HUES48 (cell line): Measurements from ENCODE around the gene TFE3.

Source experiments
- H3K27ac ChIP-seq: one replicate; pipeline ENCODE4 v1.7.0; 2013; ENCODE audit warnings: low read depth, low read length, inconsistent platforms
- H3K27me3 ChIP-seq: 2 replicates; pipeline ENCODE4 v1.6.1; 2013; ENCODE audit warnings: mild to moderate bottlenecking, low read length; ENCODE audit not compliant: control insufficient read depth, insufficient read depth
- H3K36me3 ChIP-seq: 2 replicates; pipeline ENCODE4 v1.6.1; 2013; ENCODE audit warnings: low read length; ENCODE audit not compliant: control insufficient read depth, insufficient read depth
- H3K4me1 ChIP-seq: 2 replicates; pipeline ENCODE4 v1.6.1; 2013; ENCODE audit warnings: mild to moderate bottlenecking, low read length; ENCODE audit not compliant: control insufficient read depth, insufficient read depth
- H3K4me3 ChIP-seq: 2 replicates; pipeline ENCODE4 v1.5.1; 2013; ENCODE audit warnings: mild to moderate bottlenecking, low read depth, low read length
- H3K9ac ChIP-seq: 2 replicates; pipeline ENCODE4 v1.6.1; 2013; ENCODE audit warnings: mild to moderate bottlenecking, low read depth, low read length, moderate library complexity
- H3K9me3 ChIP-seq: 2 replicates; pipeline ENCODE4 v1.6.1; 2013; ENCODE audit warnings: low read length; ENCODE audit not compliant: control insufficient read depth, insufficient read depth

Gene TFE3

DNA sequence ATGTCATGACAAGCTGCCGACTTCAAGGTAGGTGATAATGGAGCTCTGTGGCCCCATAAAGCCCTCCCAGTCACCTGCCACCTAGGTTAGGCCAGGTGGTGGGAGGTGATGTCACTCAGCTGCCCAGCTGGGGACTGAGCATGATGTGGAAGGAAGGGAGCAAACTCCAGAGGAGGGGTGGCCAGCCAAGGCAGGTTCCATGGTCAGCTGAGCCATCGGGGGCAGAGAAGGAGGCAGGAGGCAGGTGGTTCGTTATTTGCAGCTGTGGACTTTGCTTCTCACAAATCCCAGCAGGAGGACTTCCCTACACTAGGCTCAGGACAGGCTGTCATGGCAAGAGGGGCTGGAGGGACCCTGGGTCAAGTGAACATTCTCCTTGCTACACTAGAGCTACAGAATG is 17.8 kb upstream of the TFE3 start:
- no peak overlapping the region for H3K4me3 ChIP-seq
- H3K27ac ChIP-seq, result no peak overlapping the region
- H3K27me3 ChIP-seq, result no peaks in the 10 kb centered on the region

DNA sequence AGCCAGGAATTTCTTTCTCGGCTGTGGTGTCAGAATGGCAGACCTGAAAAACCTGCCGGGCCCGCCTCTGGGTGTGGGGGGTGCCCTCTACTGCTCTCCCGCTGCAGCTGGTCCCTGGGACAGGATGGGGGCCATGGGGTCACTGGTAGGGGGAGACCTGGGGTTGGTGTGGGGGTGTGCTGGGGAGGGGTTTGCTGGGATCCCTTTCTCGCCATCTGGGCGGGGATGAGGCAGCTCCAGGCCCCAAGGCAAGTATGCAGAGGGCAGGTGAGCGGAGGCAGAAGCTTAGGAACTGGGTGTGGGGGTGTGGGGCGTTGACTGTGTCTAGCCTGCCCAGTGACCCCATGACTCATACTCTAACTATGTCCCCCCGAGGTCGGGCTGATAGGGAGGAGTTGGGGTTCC is 16.5 kb upstream of the TFE3 start:
- H3K9ac ChIP-seq, result no peak overlapping the region

More for the DNA sequence above, 17.8 kb upstream of the TFE3 start:
- H3K9me3 ChIP-seq, result peaks cover 35% of the 10 kb centered on the region
- H3K9ac ChIP-seq, result no peak overlapping the region
- no peaks in the 10 kb centered on the region for H3K4me1 ChIP-seq
- peaks cover 13% of the 10 kb centered on the region; the same call in 1 of the 2 replicates for H3K36me3 ChIP-seq

DNA sequence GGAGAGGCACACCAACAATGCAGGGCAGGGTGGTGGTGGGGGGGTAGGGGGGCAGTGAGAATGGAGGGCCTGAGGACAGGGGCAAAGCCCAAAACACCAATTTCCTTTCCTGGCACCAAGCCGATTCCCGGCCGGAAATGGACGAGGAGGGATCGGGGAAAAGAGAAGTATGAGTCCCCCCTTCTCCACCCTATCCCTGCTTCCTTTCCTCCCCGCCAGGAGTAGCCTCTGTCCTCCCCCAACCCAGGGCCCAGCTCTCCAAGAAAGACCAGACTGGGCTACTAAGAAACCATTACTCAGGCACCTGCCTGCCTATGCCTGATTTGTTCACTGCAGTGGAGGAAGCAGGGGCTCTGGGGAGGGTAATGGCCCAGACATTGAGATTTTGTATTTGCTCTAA is 16.0 kb upstream of the TFE3 start:
- H3K4me3 ChIP-seq, result peak overlapping the region; percentile 60
- H3K36me3 ChIP-seq, result peaks cover 3% of the 10 kb centered on the region; the same call in 1 of the 2 replicates
- H3K27me3 ChIP-seq, result no peaks in the 10 kb centered on the region
- H3K9ac ChIP-seq, result no peak overlapping the region; the same call in 1 of the 2 replicates
- H3K4me1 ChIP-seq, result no peaks in the 10 kb centered on the region
- peaks cover 36% of the 10 kb centered on the region for H3K9me3 ChIP-seq
- H3K27ac ChIP-seq, result peak overlapping the region; percentile 65

More for the DNA sequence above, 16.5 kb upstream of the TFE3 start:
- Histone ChIP-seq H3K36me3 (peaks cover 8% of the 10 kb centered on the region; the same call in 1 of the 2 replicates), H3K9me3 (peaks cover 39% of the 10 kb centered on the region), H3K27ac (peak overlapping the region; percentile 65), H3K4me3 (peak overlapping the region; percentile 60), H3K27me3 (no peaks in the 10 kb centered on the region), H3K4me1 (no peaks in the 10 kb centered on the region)

DNA sequence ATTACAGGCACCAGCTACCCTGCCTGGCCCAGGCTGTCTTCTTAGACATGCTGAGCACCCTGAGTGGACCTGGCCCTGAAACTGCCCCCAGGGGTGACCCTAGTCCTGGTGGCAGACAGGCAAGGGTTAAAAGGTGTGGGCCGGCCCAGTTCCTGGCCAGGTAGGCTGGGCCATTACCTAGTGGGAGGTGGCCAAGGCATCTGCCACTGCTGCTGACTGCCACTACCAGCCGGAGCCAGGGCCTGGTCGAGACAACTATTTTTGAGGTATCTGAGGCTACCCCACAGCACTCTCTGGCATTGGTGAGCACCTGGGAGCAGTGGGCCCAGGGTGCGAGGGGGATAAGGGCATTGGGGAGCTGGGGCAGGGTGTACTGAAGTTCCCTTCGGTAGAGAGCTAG is 15.6 kb upstream of the TFE3 start, which contains the start of gene CCDC120:
Gene CCDC120 (plus strand): TSS at position 206 of the 400 bp plus-strand sequence. CDS start 3,043 bp downstream, outside the sequence.
- peak within 1 kb of the TSS; percentile 65 for H3K27ac ChIP-seq

DNA sequence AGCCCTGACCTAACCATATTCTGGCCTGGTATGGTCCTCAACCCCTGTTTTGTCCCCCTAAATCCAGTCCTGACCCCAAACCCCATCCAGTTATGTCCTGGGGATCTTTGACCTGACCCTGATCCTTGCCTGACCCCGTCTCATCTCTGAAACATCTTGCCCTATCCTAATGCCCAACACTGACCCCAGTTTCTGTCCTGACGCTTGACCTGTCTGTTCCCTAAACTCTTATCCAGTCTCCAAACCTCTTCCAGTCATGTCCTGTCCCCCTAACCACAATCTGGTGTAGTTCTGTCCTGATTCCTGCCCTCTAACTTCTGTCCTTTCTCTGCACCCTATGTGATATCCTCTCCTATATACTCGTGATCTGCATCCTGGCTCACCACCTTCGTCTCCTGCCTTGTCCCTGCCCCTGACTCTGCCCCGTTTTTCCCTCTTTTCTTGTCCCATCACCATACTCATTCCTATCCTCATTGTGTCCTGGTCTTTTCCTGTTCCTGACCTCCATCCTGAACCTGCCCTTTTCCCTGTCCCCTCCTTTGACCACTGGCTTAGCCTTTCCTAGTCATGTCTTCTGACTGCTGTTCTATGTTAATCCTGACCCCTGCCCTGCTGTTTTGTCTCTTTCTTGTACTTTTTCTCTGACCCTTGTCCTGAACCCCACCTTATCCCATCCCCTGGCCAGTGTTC is 11.1 kb upstream of the TFE3 start:
- H3K27ac ChIP-seq, result peak overlapping the region; percentile 92
- no peaks in the 10 kb centered on the region for H3K4me1 ChIP-seq
- H3K4me3 ChIP-seq, result peak overlapping the region; percentile 62
- peaks cover 29% of the 10 kb centered on the region for H3K9me3 ChIP-seq
- no peak overlapping the region for H3K9ac ChIP-seq
- no peaks in the 10 kb centered on the region for H3K27me3 ChIP-seq
- no peaks in the 10 kb centered on the region for H3K36me3 ChIP-seq

More for the DNA sequence above, 15.6 kb upstream of the TFE3 start, which contains the start of gene CCDC120:
- no peaks in the 10 kb centered on the region for H3K4me1 ChIP-seq
- H3K9me3 ChIP-seq, result peaks cover 36% of the 10 kb centered on the region
- 0 out of 2 replicates have a peak, but pooled peaks cover 3% of the 10 kb centered on the region for H3K36me3 ChIP-seq
- no peaks in the 10 kb centered on the region for H3K27me3 ChIP-seq
- H3K4me3 ChIP-seq, result peak within 1 kb of the TSS; percentile 60
- no peak within 1 kb of the TSS; the same call in 1 of the 2 replicates for H3K9ac ChIP-seq

DNA sequence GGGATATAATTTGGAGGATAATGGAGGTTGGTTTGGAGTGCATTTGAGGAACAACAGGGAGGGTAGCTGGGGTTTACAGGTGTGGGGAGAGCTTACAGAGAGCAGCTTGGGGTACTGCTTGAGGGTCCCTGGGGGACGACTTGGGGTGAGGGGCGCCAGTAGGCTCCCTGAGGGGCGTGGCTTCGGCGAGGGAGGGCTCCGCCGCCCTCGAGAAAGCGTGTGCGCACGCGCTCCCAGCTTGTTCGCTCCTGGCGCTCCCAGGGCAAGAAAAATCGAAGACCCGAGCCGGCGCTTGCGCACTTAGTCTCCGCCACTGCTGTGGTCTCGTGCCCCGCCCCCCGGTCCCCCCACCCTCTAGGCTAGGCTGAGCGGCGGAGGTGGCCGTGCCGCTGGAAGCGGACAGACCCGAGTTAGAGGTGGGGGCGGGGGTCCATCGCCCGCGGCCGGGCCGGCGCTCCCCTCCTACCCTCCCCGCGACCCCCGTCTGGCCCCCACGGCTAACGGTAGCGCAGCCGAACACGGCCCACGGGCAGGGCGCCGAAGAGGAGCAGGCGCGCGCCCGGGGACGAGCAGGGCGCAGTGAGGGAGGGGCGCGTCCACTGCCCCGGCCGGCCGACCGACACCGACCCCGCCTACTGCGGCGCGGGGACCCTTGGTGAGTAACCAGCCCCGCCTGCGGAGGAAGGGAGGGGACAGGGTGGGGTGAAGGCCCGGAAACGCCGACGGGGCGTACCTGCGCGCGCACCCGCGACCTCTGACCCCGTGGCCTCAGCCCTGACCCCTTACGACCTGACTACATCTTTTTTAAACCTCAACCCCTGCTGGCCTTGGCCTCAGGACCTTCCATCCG is 10.3 kb upstream of the TFE3 start:
- no peak overlapping the region; the same call in 1 of the 2 replicates for H3K9ac ChIP-seq
- peak overlapping the region; percentile 62 for H3K4me3 ChIP-seq
- peak overlapping the region; percentile 92 for H3K27ac ChIP-seq
- no peaks in the 10 kb centered on the region for H3K36me3 ChIP-seq
- H3K4me1 ChIP-seq, result no peaks in the 10 kb centered on the region
- no peaks in the 10 kb centered on the region for H3K27me3 ChIP-seq
- peaks cover 30% of the 10 kb centered on the region for H3K9me3 ChIP-seq

DNA sequence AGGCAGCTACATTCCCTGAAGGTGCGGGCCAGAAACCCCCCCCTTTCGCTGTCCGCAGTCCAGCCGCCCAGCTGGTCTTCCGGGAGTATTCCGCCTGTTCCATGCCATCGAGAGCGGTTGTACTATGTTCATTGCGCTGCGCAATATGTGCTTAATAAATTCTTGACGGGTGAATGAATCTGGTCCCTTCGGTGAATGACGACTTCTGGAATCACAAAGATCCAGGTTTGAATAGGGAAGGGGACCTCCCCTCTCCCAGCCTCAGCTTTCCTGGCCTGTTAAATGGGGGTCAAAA is 777 bp upstream of the TFE3 start:
- H3K36me3 ChIP-seq, result peaks cover 7% of the 10 kb centered on the region
- no peak overlapping the region for H3K9ac ChIP-seq
- H3K9me3 ChIP-seq, result peaks cover 10% of the 10 kb centered on the region
- peaks cover 8% of the 10 kb centered on the region for H3K4me1 ChIP-seq
- H3K27ac ChIP-seq, result peak overlapping the region; percentile 71
- peak overlapping the region; percentile 52 for H3K4me3 ChIP-seq
- H3K27me3 ChIP-seq, result no peaks in the 10 kb centered on the region

DNA sequence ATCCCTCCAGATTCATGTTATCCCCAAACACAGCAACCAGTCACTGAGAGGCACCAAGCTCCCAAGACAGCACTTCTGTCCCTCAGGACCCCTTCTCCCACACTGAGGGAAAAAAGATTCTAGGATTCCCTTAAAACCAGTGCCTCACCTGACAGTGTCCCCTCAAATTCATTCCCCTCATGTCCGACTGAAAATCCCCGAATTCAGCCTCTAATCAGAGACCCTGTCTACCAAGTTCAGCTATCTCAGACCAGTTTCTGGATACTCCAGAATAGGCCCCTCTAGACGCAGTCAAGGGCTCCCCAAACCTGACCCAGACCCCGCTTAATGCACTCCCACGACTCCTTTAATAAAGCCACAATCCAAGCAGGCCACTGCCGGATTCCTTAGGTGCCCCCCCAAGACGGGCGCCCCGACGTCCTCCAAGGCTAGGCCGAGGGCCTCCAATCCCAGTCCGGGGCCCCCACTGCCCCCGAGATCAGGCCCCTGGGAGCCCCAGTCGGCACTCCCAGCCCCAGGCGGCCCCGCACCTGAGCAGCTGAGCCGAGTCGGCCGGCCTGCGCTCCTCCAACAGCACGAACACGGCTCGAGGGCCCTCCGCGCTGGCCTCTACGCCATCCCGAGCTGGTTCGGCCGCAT is 457 bp downstream of the TFE3 start:
- Histone ChIP-seq H3K4me1 (peaks cover 9% of the 10 kb centered on the region), H3K9me3 (peaks cover 12% of the 10 kb centered on the region), H3K9ac (peak overlapping the region; percentile 49), H3K4me3 (peak overlapping the region; percentile 82), H3K27me3 (no peaks in the 10 kb centered on the region), H3K36me3 (peaks cover 19% of the 10 kb centered on the region), H3K27ac (peak overlapping the region; percentile 98)

DNA sequence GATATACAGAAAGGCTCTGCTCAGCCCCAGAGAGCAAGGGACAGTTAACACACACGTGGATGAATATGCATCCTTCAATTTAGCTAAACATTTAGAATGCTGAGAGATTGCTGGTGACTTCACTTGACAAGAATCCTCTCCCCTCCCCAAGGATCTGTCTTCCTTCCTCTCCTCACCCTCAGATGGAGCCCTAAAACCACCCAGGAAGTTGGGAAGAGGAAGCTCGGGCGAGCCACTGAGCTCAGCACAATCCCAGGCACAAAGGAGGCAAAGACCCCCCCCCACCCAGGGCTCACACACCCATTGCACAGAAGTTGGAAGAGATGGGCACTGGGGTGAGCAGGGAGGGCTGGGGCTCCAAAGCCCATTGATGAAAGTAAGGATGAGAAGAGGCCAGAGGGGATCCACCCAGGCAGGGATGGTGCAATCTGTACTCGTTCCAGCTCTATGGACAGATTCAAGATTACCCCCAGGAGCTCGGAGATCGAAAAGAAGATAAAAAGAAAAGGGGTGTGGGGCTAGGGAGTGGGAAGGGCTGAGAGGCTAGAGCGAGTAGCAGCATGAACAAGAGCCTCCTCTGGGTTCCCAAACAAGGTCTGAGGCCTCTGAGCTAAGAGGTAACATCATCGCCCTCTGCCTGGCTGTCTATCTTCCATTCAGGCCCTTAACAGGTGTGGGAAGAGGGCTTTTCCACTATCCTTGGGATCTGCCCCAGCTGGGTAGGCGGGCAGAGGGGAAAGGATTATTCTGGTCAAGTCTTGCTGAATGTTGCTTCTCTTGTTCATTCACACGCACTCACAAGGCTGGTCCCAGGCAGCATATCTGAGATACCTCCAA is 1.2 kb downstream of the TFE3 start:
- peak overlapping the region; percentile 49 for H3K9ac ChIP-seq
- H3K27me3 ChIP-seq, result no peaks in the 10 kb centered on the region
- H3K9me3 ChIP-seq, result peaks cover 12% of the 10 kb centered on the region
- peak overlapping the region; percentile 98 for H3K27ac ChIP-seq
- peaks cover 9% of the 10 kb centered on the region for H3K4me1 ChIP-seq
- peak overlapping the region; percentile 82 for H3K4me3 ChIP-seq
- peaks cover 27% of the 10 kb centered on the region for H3K36me3 ChIP-seq

DNA sequence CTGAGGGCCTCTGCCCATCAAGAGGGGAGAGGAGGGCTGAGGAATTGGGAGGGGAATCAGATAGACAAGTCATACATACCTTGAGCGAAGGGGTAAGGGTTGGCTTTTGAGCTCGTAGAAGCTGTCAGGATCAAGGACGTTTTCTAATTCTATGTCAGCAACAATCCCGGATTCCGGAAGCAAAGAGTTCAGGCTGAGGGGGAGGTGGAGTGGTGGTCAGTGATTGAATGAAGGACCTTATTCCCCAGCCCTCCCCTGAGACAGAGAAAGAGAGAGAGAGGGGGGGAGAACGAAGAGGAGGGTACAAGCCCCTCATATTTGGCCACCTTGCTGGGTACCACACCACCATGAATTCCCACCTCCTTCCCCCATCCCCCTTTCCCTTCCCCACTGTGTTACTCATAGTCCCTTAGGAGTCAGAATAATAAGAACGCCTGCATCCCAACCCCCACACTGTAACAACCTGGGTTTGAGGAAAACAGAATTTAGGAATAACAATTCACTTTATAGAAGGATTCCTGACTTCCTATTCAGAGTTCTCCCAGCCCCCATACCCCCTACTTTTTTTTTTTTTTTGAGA is 2.7 kb downstream of the TFE3 start:
- Histone ChIP-seq H3K4me1 (peaks cover 9% of the 10 kb centered on the region), H3K4me3 (peak overlapping the region; percentile 82), H3K9ac (peak overlapping the region; percentile 50; the same call in 1 of the 2 replicates), H3K27me3 (no peaks in the 10 kb centered on the region), H3K27ac (peak overlapping the region; percentile 98), H3K36me3 (peaks cover 32% of the 10 kb centered on the region), H3K9me3 (peaks cover 12% of the 10 kb centered on the region)
